ENCODE data around the gene CFD. TPM values are rescaled to one million over a fixed set of nuclear protein-coding genes. Genes with fewer than 3 reads are reported as not detected.

The CFD gene
- polyA plus RNA-seq, 1 donor from 2014 or later, result 5.3 TPM

GRCh38 chr19:892894-893689 lies 33.6 kb downstream of the CFD start, which contains the start of the genes MED16 and RNU6-9:
TSS of gene MED16 (minus strand) at chr19:893187. CDS start at chr19:891131, 2,056 bp downstream.
TSS of gene RNU6-9 (plus strand) at chr19:893484.
- H3K9me2 ChIP-seq (ENCODE audit: insufficient read depth, low read length), result no peaks in the 10 kb centered on the region
- H3K4me3 ChIP-seq (ENCODE audit: low read length), result peak within 1 kb of the TSS; percentile 76
- TF ChIP-seq, protein P1, sequence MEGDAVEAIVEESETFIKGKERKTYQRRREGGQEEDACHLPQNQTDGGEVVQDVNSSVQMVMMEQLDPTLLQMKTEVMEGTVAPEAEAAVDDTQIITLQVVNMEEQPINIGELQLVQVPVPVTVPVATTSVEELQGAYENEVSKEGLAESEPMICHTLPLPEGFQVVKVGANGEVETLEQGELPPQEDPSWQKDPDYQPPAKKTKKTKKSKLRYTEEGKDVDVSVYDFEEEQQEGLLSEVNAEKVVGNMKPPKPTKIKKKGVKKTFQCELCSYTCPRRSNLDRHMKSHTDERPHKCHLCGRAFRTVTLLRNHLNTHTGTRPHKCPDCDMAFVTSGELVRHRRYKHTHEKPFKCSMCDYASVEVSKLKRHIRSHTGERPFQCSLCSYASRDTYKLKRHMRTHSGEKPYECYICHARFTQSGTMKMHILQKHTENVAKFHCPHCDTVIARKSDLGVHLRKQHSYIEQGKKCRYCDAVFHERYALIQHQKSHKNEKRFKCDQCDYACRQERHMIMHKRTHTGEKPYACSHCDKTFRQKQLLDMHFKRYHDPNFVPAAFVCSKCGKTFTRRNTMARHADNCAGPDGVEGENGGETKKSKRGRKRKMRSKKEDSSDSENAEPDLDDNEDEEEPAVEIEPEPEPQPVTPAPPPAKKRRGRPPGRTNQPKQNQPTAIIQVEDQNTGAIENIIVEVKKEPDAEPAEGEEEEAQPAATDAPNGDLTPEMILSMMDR (IDR thresholded peaks at IDR 0.05; ENCODE audit: poor library complexity, severe bottlenecking), result no peak
- no peak for TF ChIP-seq SMC3 (conservative IDR thresholded peaks at IDR 0.05; ENCODE audit: poor library complexity)
- no peak for TF ChIP-seq EZH2 (IDR thresholded peaks at IDR 0.05; ENCODE audit: borderline replicate concordance, insufficient read depth, low read length, poor library complexity, severe bottlenecking)
- no peak for TF ChIP-seq EP300 (conservative IDR thresholded peaks at IDR 0.05; ENCODE audit: poor library complexity, severe bottlenecking)
- TF ChIP-seq POLR2AphosphoS5 (IDR thresholded peaks at IDR 0.05), result peak; percentile 83
- peak; percentile 40 for TF ChIP-seq REST (IDR thresholded peaks at IDR 0.05; ENCODE audit: borderline replicate concordance)
- peak; percentile 88 for TF ChIP-seq MXI1 (conservative IDR thresholded peaks at IDR 0.05; ENCODE audit: poor library complexity, severe bottlenecking)
- TF ChIP-seq RAD21 (conservative IDR thresholded peaks at IDR 0.05), result peak; percentile 29
- TF ChIP-seq TAF1 (IDR thresholded peaks at IDR 0.05; ENCODE audit: low read depth), result peak; percentile 32
- H3K9me3 ChIP-seq (ENCODE audit: low read length), result no peaks in the 10 kb centered on the region
- H3F3A ChIP-seq (ENCODE audit: insufficient read depth, low read length, poor library complexity, severe bottlenecking), result no peaks in the 10 kb centered on the region
- H3K9ac ChIP-seq (ENCODE audit: low read length), result peak within 1 kb of the TSS; percentile 85
- H3K27ac ChIP-seq (ENCODE audit: low read length), result peak within 1 kb of the TSS; percentile 86
- no peaks in the 10 kb centered on the region for H3K27me3 ChIP-seq (ENCODE audit: insufficient read depth, low read depth, low read length)
- peak within 1 kb of the TSS; percentile 10 for H2AFZ ChIP-seq (ENCODE audit: low read depth, low read length)
- H3K36me3 ChIP-seq (ENCODE audit: insufficient read depth, low read length), result no peaks in the 10 kb centered on the region
- no peaks in the 10 kb centered on the region for H4K20me1 ChIP-seq (ENCODE audit: insufficient read depth)
- peak within 1 kb of the TSS; percentile 80 for H3K4me2 ChIP-seq (ENCODE audit: low read length)
- peaks cover 6% of the 10 kb centered on the region for H3K79me2 ChIP-seq (replicated peaks; ENCODE audit: insufficient read depth, low read length)

GRCh38 chr19:896434-896833 lies 37.0 kb downstream of the CFD start:
- Histone ChIP-seq H3K27ac (ENCODE audit: low read length) (no peak overlapping the region), H3K4me3 (ENCODE audit: low read length) (no peak overlapping the region)
- no peak for TF ChIP-seq EP300 (conservative IDR thresholded peaks at IDR 0.05; ENCODE audit: poor library complexity, severe bottlenecking)
- TF ChIP-seq, protein P1 (IDR thresholded peaks at IDR 0.05; ENCODE audit: poor library complexity, severe bottlenecking), result no peak
- no peak for TF ChIP-seq RAD21 (conservative IDR thresholded peaks at IDR 0.05)
- no peak for TF ChIP-seq EZH2 (IDR thresholded peaks at IDR 0.05; ENCODE audit: borderline replicate concordance, insufficient read depth, low read length, poor library complexity, severe bottlenecking)
- TF ChIP-seq SMC3 (conservative IDR thresholded peaks at IDR 0.05; ENCODE audit: poor library complexity), result no peak
- TF ChIP-seq POLR2AphosphoS5 (IDR thresholded peaks at IDR 0.05), result no peak
- TF ChIP-seq TAF1 (IDR thresholded peaks at IDR 0.05; ENCODE audit: low read depth), result no peak
- TF ChIP-seq REST (IDR thresholded peaks at IDR 0.05; ENCODE audit: borderline replicate concordance), result no peak
- no peak for TF ChIP-seq MXI1 (conservative IDR thresholded peaks at IDR 0.05; ENCODE audit: poor library complexity, severe bottlenecking)

More at GRCh38 chr19:896434-896833, 37.0 kb downstream of the CFD start:
- Histone ChIP-seq H3K9me2 (ENCODE audit: insufficient read depth, low read length) (no peaks in the 10 kb centered on the region), H3K36me3 (ENCODE audit: insufficient read depth, low read length) (no peaks in the 10 kb centered on the region), H2AFZ (ENCODE audit: low read depth, low read length) (no peak overlapping the region), H3K79me2 (replicated peaks; ENCODE audit: insufficient read depth, low read length) (peaks cover 6% of the 10 kb centered on the region), H3K9me3 (ENCODE audit: low read length) (no peaks in the 10 kb centered on the region), H3F3A (ENCODE audit: insufficient read depth, low read length, poor library complexity, severe bottlenecking) (no peaks in the 10 kb centered on the region), H3K4me2 (ENCODE audit: low read length) (no peak overlapping the region), H3K27me3 (ENCODE audit: insufficient read depth, low read depth, low read length) (no peaks in the 10 kb centered on the region), H4K20me1 (ENCODE audit: insufficient read depth) (no peaks in the 10 kb centered on the region), H3K9ac (ENCODE audit: low read length) (no peak overlapping the region)
